WTC11 (cell line): ENCODE measurements around the gene METTL6. TPM values are rescaled to one million over a fixed set of nuclear protein-coding genes. Genes with fewer than 3 reads are reported as not detected.

Source experiments
- ATAC-seq: fragments of 200-7000 bp; cut with Tn5 transposase; 2 replicates; pipeline ENCODE4 v1.10.0; 2021; ENCODE audit warnings: mild to moderate bottlenecking, moderate library complexity
- CTCF ChIA-PET: fragments of 300-600 bp; sonication (Branson Sonifier 250); formaldehyde crosslinking; loops from one replicate; lab custom pipeline; 2021; ENCODE audit warnings: antibody characterized with exemption; lab: Charles Lee
- POLR2A ChIA-PET: fragments of 350-600 bp; sonication (Branson Sonifier 250); formaldehyde crosslinking; loops from one replicate; lab custom pipeline; 2021; ENCODE audit warnings: antibody characterized with exemption; lab: Charles Lee
- DNase-seq: peaks from one replicate; pipeline ENCODE4 v3.0.0; 2021; ENCODE audit warnings: low spot score
- H3K27ac Mint-ChIP-seq: 2 replicates; pipeline ENCODE4 v1.8.0; 2021; ENCODE audit warnings: mixed read lengths
- H3K27me3 Mint-ChIP-seq: 2 replicates; pipeline ENCODE4 v1.8.0; 2021; ENCODE audit warnings: low read depth, mild to moderate bottlenecking, moderate library complexity, mixed read lengths
- H3K36me3 Mint-ChIP-seq: 2 replicates; pipeline ENCODE4 v1.8.0; 2021; ENCODE audit warnings: mixed read lengths
- H3K4me1 Mint-ChIP-seq: 2 replicates; pipeline ENCODE4 v1.8.0; 2022; ENCODE audit warnings: mixed read lengths
- H3K4me3 Mint-ChIP-seq: 2 replicates; pipeline ENCODE4 v1.8.0; 2021; ENCODE audit warnings: mild to moderate bottlenecking, moderate library complexity, mixed read lengths
- H3K9me3 Mint-ChIP-seq: 2 replicates; pipeline ENCODE4 v1.8.0; 2021; ENCODE audit warnings: mixed read lengths
- AFF4 ChIP-seq: sonication (generic); formaldehyde crosslinking; IDR thresholded peaks from 2 replicates; pipeline ENCODE4 v1.8.1; 2023; ENCODE audit warnings: mild to moderate bottlenecking, missing genetic modification reagents, borderline replicate concordance
- ETV6 ChIP-seq: sonication (generic); formaldehyde crosslinking; IDR thresholded peaks from 2 replicates; pipeline ENCODE4 v1.8.1; 2022; ENCODE audit warnings: mild to moderate bottlenecking, missing genetic modification reagents
- GTF2I ChIP-seq: fragments of 250-450 bp; sonication (Bioruptor Pico); conservative IDR thresholded peaks from 2 replicates; pipeline ENCODE4 v1.4.0; 2021; ENCODE audit warnings: mild to moderate bottlenecking
- HMGXB4 ChIP-seq: sonication (generic); formaldehyde crosslinking; IDR thresholded peaks from 2 replicates; pipeline ENCODE4 v1.8.1; 2023; ENCODE audit warnings: mild to moderate bottlenecking, moderate library complexity, missing genetic modification reagents
- KAT7 ChIP-seq: sonication (generic); formaldehyde crosslinking; IDR thresholded peaks from 2 replicates; pipeline ENCODE4 v1.8.1; 2023; ENCODE audit warnings: missing genetic modification reagents, mild to moderate bottlenecking, borderline replicate concordance
- NR2C2 ChIP-seq: sonication (generic); formaldehyde crosslinking; IDR thresholded peaks from 2 replicates; pipeline ENCODE4 v1.8.0; 2022; ENCODE audit warnings: mild to moderate bottlenecking, missing genetic modification reagents
- NR3C1 ChIP-seq: sonication (generic); formaldehyde crosslinking; conservative IDR thresholded peaks from 2 replicates; pipeline ENCODE4 v1.8.1; 2023; ENCODE audit warnings: low read depth, mild to moderate bottlenecking, missing genetic modification reagents
- PREB ChIP-seq: sonication (generic); formaldehyde crosslinking; IDR thresholded peaks from 2 replicates; pipeline ENCODE4 v1.8.1; 2022; ENCODE audit warnings: mild to moderate bottlenecking, missing genetic modification reagents, moderate library complexity, borderline replicate concordance
- SMAD4 ChIP-seq: sonication (generic); formaldehyde crosslinking; IDR thresholded peaks from 2 replicates; pipeline ENCODE4 v1.8.0; 2022; ENCODE audit warnings: mild to moderate bottlenecking, missing genetic modification reagents
- TCF7 ChIP-seq: sonication (generic); formaldehyde crosslinking; IDR thresholded peaks from 2 replicates; pipeline ENCODE4 v1.8.0; 2022; ENCODE audit warnings: mild to moderate bottlenecking, low read depth, missing genetic modification reagents, moderate library complexity
- USF1 ChIP-seq: sonication (generic); formaldehyde crosslinking; IDR thresholded peaks from 2 replicates; pipeline ENCODE4 v1.8.0; 2022; ENCODE audit warnings: mild to moderate bottlenecking, missing genetic modification reagents
- ZBTB21 ChIP-seq: sonication (generic); formaldehyde crosslinking; IDR thresholded peaks from 2 replicates; pipeline ENCODE4 v1.8.1; 2023; ENCODE audit warnings: mild to moderate bottlenecking, missing genetic modification reagents, borderline replicate concordance
- ZBTB43 ChIP-seq: sonication (generic); formaldehyde crosslinking; IDR thresholded peaks from 2 replicates; pipeline ENCODE4 v1.8.1; 2023; ENCODE audit warnings: mild to moderate bottlenecking, missing genetic modification reagents
- ZNF121 ChIP-seq: sonication (generic); formaldehyde crosslinking; IDR thresholded peaks from 2 replicates; pipeline ENCODE4 v1.8.0; 2023; ENCODE audit warnings: missing genetic modification reagents
- ZNF138 ChIP-seq: sonication (generic); formaldehyde crosslinking; conservative IDR thresholded peaks from 2 replicates; pipeline ENCODE4 v1.8.1; 2022; ENCODE audit warnings: mild to moderate bottlenecking, moderate library complexity, missing genetic modification reagents
- ZNF263 ChIP-seq: sonication (generic); formaldehyde crosslinking; IDR thresholded peaks from 2 replicates; pipeline ENCODE4 v1.8.1; 2022; ENCODE audit warnings: low read depth, mild to moderate bottlenecking, moderate library complexity, missing genetic modification reagents
- ZNF416 ChIP-seq: fragments of 250-450 bp; sonication (Bioruptor Pico); IDR thresholded peaks from 2 replicates; pipeline ENCODE4 v1.9.0; 2021; ENCODE audit warnings: mild to moderate bottlenecking, inconsistent platforms
- total RNA-seq: library from RNA; stranded (reverse); gene quantifications from 3 replicates; pipeline ENCODE4 v1.2.3, GENCODE V29; 2021
- TF ChIP-seq, protein P1 (sequence below): sonication (generic); formaldehyde crosslinking; IDR thresholded peaks from 2 replicates; pipeline ENCODE4 v1.8.0; 2023; ENCODE audit warnings: mild to moderate bottlenecking, missing genetic modification reagents

METTL6 gene
- total RNA-seq, 1 experiment from 2014 or later: 13.7 TPM

- TF ChIP-seq ZNF121 (CRISPR knock-in tag) (no peak), ETV6 (CRISPR knock-in tag) (no peak)
- no peaks in the 10 kb centered on the region for H3K36me3 Mint-ChIP-seq
- CTCF ChIA-PET: interaction anchor here (0.9 kb wide), 1 partner anchor 77 kb away, joined by 4 read pairs; no protein-coding TSS in a partner anchor
- no peaks in the 10 kb centered on the region for H3K9me3 Mint-ChIP-seq
- no peak for ATAC-seq
- H3K4me3 Mint-ChIP-seq: no peak overlapping the region
- no peak for DNase-seq
- no peak overlapping the region for H3K27ac Mint-ChIP-seq
- POLR2A ChIA-PET: no interaction called here
- H3K4me1 Mint-ChIP-seq: peaks cover 4% of the 10 kb centered on the region; the same call in 1 of the 2 replicates
- H3K27me3 Mint-ChIP-seq: no peaks in the 10 kb centered on the region
Measured at GRCh38 chr3:15449489-15450224, 22.3 kb upstream of the METTL6 start.

GRCh38 chr3:15443826-15444524, 16.6 kb upstream of the METTL6 start:
- H3K4me1 Mint-ChIP-seq: peaks cover 2% of the 10 kb centered on the region; the same call in 1 of the 2 replicates
- peaks cover 32% of the 10 kb centered on the region for H3K36me3 Mint-ChIP-seq
- H3K27ac Mint-ChIP-seq: no peak overlapping the region
- no peak for TF ChIP-seq ZNF263 (CRISPR knock-in tag)
- no peak for TF ChIP-seq NR2C2 (CRISPR knock-in tag)
- no peak for TF ChIP-seq GTF2I (CRISPR knock-in tag)
- TF ChIP-seq HMGXB4 (CRISPR knock-in tag): no peak
- TF ChIP-seq TCF7: no peak
- no peak for TF ChIP-seq KAT7 (CRISPR knock-in tag)
- no peak for TF ChIP-seq ZBTB43
- no peak for TF ChIP-seq USF1 (CRISPR knock-in tag)
- DNase-seq (no peak), ATAC-seq (no peak; the same call in 1 of the 2 replicates)
- no peak overlapping the region for H3K4me3 Mint-ChIP-seq
- no peaks in the 10 kb centered on the region for H3K9me3 Mint-ChIP-seq
- no peaks in the 10 kb centered on the region for H3K27me3 Mint-ChIP-seq
- CTCF ChIA-PET: interaction anchor here (0.7 to 1.4 kb wide), 4 partner anchors 39 to 325 kb away, joined by 3 read pairs; no protein-coding TSS in a partner anchor
- POLR2A ChIA-PET: interaction anchor here (1.1 kb wide), 1 partner anchor 107 kb away, joined by 3 read pairs; no protein-coding TSS in a partner anchor

DNA sequence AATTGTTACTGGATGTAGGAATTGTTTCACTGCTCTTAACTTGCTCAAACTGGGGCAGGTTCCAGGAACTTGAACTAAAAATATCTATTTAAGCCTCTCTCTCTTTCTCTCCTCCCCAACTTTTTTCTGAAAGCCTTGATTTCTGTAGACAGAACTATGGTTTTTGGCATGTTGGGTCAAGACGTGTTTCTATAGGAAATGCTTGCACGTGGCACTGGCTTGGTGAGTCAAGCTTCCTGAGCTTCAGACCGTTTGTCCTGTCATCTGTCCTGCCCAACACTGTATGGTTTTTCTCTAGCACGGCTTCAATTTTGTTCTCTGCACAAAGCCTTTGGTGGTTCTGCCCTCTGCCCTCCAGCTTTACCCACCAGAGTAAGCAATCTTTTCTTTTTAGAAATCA, 13.5 kb upstream of the METTL6 start:
- peaks cover 58% of the 10 kb centered on the region for H3K36me3 Mint-ChIP-seq
- ChIA-PET CTCF (no interaction called here), POLR2A (no interaction called here)
- no peak for DNase-seq
- no peak overlapping the region for H3K4me3 Mint-ChIP-seq
- no peak for ATAC-seq
- H3K27me3 Mint-ChIP-seq: no peaks in the 10 kb centered on the region
- no peaks in the 10 kb centered on the region for H3K4me1 Mint-ChIP-seq
- no peak overlapping the region for H3K27ac Mint-ChIP-seq
- H3K9me3 Mint-ChIP-seq: no peaks in the 10 kb centered on the region
- TF ChIP-seq ZNF416 (CRISPR knock-in tag) (no peak), ZNF138 (CRISPR knock-in tag) (no peak), NR3C1 (CRISPR knock-in tag) (no peak), ZBTB21 (CRISPR knock-in tag) (no peak), SMAD4 (CRISPR knock-in tag) (no peak), AFF4 (CRISPR knock-in tag) (no peak), PREB (no peak), ZNF121 (CRISPR knock-in tag) (no peak)
- TF ChIP-seq, protein P1, sequence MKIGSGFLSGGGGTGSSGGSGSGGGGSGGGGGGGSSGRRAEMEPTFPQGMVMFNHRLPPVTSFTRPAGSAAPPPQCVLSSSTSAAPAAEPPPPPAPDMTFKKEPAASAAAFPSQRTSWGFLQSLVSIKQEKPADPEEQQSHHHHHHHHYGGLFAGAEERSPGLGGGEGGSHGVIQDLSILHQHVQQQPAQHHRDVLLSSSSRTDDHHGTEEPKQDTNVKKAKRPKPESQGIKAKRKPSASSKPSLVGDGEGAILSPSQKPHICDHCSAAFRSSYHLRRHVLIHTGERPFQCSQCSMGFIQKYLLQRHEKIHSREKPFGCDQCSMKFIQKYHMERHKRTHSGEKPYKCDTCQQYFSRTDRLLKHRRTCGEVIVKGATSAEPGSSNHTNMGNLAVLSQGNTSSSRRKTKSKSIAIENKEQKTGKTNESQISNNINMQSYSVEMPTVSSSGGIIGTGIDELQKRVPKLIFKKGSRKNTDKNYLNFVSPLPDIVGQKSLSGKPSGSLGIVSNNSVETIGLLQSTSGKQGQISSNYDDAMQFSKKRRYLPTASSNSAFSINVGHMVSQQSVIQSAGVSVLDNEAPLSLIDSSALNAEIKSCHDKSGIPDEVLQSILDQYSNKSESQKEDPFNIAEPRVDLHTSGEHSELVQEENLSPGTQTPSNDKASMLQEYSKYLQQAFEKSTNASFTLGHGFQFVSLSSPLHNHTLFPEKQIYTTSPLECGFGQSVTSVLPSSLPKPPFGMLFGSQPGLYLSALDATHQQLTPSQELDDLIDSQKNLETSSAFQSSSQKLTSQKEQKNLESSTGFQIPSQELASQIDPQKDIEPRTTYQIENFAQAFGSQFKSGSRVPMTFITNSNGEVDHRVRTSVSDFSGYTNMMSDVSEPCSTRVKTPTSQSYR (CRISPR knock-in tag): no peak
